ENCODE measurements around the gene NSDHL.

NSDHL gene

GRCh38 chrX:152806035-152806434, 24.8 kb upstream of the NSDHL start:
- TF ChIP-seq CSRNP3 (CRISPR knock-in tag; IDR thresholded peaks at IDR 0.05) (no peak), BACH2 (CRISPR knock-in tag; IDR thresholded peaks at IDR 0.05; ENCODE audit: borderline replicate concordance) (no peak), ZC3H10 (CRISPR knock-in tag; IDR thresholded peaks at IDR 0.05) (no peak), OSR1 (CRISPR knock-in tag; IDR thresholded peaks at IDR 0.05) (no peak), ISL1 (CRISPR knock-in tag; IDR thresholded peaks at IDR 0.05) (no peak), ZFP30 (CRISPR knock-in tag; IDR thresholded peaks at IDR 0.05) (no peak), ZNF70 (CRISPR knock-in tag; IDR thresholded peaks at IDR 0.05) (no peak), ZNF8 (CRISPR knock-in tag; IDR thresholded peaks at IDR 0.05) (no peak), ESRRG (CRISPR knock-in tag; IDR thresholded peaks at IDR 0.05) (no peak), SNAI2 (CRISPR knock-in tag; IDR thresholded peaks at IDR 0.05) (no peak), CSDC2 (CRISPR knock-in tag; IDR thresholded peaks at IDR 0.05) (no peak), ZFP3 (CRISPR knock-in tag; IDR thresholded peaks at IDR 0.05) (no peak), RARB (CRISPR knock-in tag; IDR thresholded peaks at IDR 0.05) (no peak), PPARA (CRISPR knock-in tag; IDR thresholded peaks at IDR 0.05; ENCODE audit: borderline replicate concordance) (no peak), ARNTL (CRISPR knock-in tag; IDR thresholded peaks at IDR 0.05; ENCODE audit: borderline replicate concordance, low read depth) (no peak), TOX (CRISPR knock-in tag; IDR thresholded peaks at IDR 0.05; ENCODE audit: borderline replicate concordance) (no peak)
- TF ChIP-seq, protein P1, sequence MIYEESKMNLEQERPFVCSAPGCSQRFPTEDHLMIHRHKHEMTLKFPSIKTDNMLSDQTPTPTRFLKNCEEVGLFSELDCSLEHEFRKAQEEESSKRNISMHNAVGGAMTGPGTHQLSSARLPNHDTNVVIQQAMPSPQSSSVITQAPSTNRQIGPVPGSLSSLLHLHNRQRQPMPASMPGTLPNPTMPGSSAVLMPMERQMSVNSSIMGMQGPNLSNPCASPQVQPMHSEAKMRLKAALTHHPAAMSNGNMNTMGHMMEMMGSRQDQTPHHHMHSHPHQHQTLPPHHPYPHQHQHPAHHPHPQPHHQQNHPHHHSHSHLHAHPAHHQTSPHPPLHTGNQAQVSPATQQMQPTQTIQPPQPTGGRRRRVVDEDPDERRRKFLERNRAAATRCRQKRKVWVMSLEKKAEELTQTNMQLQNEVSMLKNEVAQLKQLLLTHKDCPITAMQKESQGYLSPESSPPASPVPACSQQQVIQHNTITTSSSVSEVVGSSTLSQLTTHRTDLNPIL (CRISPR knock-in tag; IDR thresholded peaks at IDR 0.05; ENCODE audit: low read depth) = no peak
- TF ChIP-seq, protein P2, sequence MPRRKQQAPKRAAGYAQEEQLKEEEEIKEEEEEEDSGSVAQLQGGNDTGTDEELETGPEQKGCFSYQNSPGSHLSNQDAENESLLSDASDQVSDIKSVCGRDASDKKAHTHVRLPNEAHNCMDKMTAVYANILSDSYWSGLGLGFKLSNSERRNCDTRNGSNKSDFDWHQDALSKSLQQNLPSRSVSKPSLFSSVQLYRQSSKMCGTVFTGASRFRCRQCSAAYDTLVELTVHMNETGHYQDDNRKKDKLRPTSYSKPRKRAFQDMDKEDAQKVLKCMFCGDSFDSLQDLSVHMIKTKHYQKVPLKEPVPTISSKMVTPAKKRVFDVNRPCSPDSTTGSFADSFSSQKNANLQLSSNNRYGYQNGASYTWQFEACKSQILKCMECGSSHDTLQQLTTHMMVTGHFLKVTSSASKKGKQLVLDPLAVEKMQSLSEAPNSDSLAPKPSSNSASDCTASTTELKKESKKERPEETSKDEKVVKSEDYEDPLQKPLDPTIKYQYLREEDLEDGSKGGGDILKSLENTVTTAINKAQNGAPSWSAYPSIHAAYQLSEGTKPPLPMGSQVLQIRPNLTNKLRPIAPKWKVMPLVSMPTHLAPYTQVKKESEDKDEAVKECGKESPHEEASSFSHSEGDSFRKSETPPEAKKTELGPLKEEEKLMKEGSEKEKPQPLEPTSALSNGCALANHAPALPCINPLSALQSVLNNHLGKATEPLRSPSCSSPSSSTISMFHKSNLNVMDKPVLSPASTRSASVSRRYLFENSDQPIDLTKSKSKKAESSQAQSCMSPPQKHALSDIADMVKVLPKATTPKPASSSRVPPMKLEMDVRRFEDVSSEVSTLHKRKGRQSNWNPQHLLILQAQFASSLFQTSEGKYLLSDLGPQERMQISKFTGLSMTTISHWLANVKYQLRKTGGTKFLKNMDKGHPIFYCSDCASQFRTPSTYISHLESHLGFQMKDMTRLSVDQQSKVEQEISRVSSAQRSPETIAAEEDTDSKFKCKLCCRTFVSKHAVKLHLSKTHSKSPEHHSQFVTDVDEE (CRISPR knock-in tag; IDR thresholded peaks at IDR 0.05) = no peak
- TF ChIP-seq, protein P3, sequence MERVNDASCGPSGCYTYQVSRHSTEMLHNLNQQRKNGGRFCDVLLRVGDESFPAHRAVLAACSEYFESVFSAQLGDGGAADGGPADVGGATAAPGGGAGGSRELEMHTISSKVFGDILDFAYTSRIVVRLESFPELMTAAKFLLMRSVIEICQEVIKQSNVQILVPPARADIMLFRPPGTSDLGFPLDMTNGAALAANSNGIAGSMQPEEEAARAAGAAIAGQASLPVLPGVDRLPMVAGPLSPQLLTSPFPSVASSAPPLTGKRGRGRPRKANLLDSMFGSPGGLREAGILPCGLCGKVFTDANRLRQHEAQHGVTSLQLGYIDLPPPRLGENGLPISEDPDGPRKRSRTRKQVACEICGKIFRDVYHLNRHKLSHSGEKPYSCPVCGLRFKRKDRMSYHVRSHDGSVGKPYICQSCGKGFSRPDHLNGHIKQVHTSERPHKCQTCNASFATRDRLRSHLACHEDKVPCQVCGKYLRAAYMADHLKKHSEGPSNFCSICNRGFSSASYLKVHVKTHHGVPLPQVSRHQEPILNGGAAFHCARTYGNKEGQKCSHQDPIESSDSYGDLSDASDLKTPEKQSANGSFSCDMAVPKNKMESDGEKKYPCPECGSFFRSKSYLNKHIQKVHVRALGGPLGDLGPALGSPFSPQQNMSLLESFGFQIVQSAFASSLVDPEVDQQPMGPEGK (CRISPR knock-in tag; IDR thresholded peaks at IDR 0.05; ENCODE audit: borderline replicate concordance) = no peak
- ATAC-seq = peak; percentile 66

DNA sequence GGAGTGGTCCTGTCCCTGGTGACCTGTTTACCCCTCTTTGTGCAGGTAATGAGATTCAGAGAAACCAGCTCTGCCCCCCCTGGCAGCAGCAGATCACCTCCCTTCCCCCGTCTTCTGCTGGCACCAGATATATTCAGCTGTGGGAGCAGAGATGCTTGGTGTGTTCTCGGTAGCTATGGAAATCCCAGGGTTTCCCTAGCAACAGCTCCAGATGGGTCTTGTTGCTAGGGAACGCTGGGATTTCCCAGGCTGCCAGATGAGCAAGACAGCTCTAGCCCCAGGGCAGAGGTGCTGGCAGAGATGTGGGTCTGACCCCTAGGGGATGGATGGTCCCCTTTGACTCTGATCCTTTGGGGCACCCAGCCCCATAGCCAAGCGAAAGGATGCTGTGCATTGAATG, 20.5 kb upstream of the NSDHL start:
- TF ChIP-seq, protein P2 (CRISPR knock-in tag; IDR thresholded peaks at IDR 0.05) = no peak
- TF ChIP-seq CSDC2 (CRISPR knock-in tag; IDR thresholded peaks at IDR 0.05) (no peak), TCF4 (CRISPR knock-in tag; IDR thresholded peaks at IDR 0.05; ENCODE audit: borderline replicate concordance) (no peak), PPARA (CRISPR knock-in tag; IDR thresholded peaks at IDR 0.05; ENCODE audit: borderline replicate concordance) (no peak), ZNF8 (CRISPR knock-in tag; IDR thresholded peaks at IDR 0.05) (no peak)
- no peak for ATAC-seq

GRCh38 chrX:152813206-152813605, 17.7 kb upstream of the NSDHL start:
- TF ChIP-seq TOX (CRISPR knock-in tag; IDR thresholded peaks at IDR 0.05; ENCODE audit: borderline replicate concordance) (no peak), SNAI2 (CRISPR knock-in tag; IDR thresholded peaks at IDR 0.05) (no peak), PPARA (CRISPR knock-in tag; IDR thresholded peaks at IDR 0.05; ENCODE audit: borderline replicate concordance) (no peak), ZNF8 (CRISPR knock-in tag; IDR thresholded peaks at IDR 0.05) (no peak), ZNF70 (CRISPR knock-in tag; IDR thresholded peaks at IDR 0.05) (no peak), CSRNP3 (CRISPR knock-in tag; IDR thresholded peaks at IDR 0.05) (no peak), ZNF565 (CRISPR knock-in tag; conservative IDR thresholded peaks at IDR 0.05; ENCODE audit: low read depth) (no peak), TCF4 (CRISPR knock-in tag; IDR thresholded peaks at IDR 0.05; ENCODE audit: borderline replicate concordance) (no peak)
- TF ChIP-seq, protein P3 (CRISPR knock-in tag; IDR thresholded peaks at IDR 0.05; ENCODE audit: borderline replicate concordance) = no peak
- ATAC-seq = peak; percentile 17; the same call in 1 of the 3 replicates

Measured in SK-N-SH treated with all-trans-retinoic acid at 6 μM for 48 hours (cell line).